Fibroblast of lung (primary cell): Measurements from ENCODE around the gene EML1.

Source experiments
- EZH2 ChIP-seq: IDR thresholded peaks from 2 replicates; pipeline ENCODE4 v1.5.1; 2012; ENCODE audit warnings: low read length, control low read depth, mild to moderate bottlenecking; ENCODE audit errors: missing control alignments
- TF ChIP-seq, protein P1 (sequence below), 2 donors: IDR thresholded peaks in 1 of 2; conservative IDR thresholded peaks in 1 of 2; 1 replicate in 1 of 2; 2 replicates in 1 of 2; pipeline ENCODE4 v1.5.1; 2011 to 2012; ENCODE audit warnings: low read length in 2 of 2, control low read depth in 1 of 2, inconsistent platforms in 1 of 2, low read depth in 1 of 2, mild to moderate bottlenecking in 1 of 2

DNA sequence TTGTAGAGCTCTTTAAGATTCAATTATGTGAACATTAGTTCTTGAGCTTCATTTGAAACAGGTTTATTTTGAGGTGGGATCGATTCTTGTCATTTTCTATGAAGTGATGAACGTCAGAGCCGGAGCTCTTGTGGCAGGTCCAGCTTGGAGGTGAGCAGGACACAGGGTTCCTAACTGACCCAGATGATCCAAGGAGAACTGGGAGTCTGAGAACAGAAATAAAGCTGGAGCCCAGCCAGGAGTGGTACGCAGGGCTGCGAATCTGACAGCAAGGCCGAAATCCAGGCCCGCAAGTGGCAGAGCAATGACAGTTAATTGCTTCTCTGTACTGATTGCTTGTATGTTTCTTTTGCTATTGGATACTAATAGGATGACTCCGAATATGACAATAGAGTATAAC, 46.5 kb downstream of the EML1 start:
- TF ChIP-seq, protein P1, sequence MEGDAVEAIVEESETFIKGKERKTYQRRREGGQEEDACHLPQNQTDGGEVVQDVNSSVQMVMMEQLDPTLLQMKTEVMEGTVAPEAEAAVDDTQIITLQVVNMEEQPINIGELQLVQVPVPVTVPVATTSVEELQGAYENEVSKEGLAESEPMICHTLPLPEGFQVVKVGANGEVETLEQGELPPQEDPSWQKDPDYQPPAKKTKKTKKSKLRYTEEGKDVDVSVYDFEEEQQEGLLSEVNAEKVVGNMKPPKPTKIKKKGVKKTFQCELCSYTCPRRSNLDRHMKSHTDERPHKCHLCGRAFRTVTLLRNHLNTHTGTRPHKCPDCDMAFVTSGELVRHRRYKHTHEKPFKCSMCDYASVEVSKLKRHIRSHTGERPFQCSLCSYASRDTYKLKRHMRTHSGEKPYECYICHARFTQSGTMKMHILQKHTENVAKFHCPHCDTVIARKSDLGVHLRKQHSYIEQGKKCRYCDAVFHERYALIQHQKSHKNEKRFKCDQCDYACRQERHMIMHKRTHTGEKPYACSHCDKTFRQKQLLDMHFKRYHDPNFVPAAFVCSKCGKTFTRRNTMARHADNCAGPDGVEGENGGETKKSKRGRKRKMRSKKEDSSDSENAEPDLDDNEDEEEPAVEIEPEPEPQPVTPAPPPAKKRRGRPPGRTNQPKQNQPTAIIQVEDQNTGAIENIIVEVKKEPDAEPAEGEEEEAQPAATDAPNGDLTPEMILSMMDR (conservative IDR thresholded peaks at IDR 0.05 in 1 of 2, IDR thresholded peaks at IDR 0.05 in 1 of 2; ENCODE audit: low read depth in 1 of 2, low read length in 2 of 2): no peak
- no peak for TF ChIP-seq EZH2
